Common myeloid progenitor, CD34-positive (primary cell): ENCODE results near the gene CAAP1. TPM values are rescaled to one million over a fixed set of nuclear protein-coding genes. Genes with fewer than 3 reads are reported as not detected.
A peak's percentile ranks its signal among the peaks of the same experiment; 100 is the strongest.

Experiments
- CTCF ChIA-PET: fragments of 350-600 bp; sonication (Branson Sonifier 250); formaldehyde crosslinking; loops from one replicate; lab custom pipeline; 2021; ENCODE audit warnings: antibody characterized with exemption; lab: Charles Lee
- POLR2A ChIA-PET: fragments of 350-600 bp; sonication (Branson Sonifier 250); formaldehyde crosslinking; loops from one replicate; lab custom pipeline; 2021; ENCODE audit warnings: antibody characterized with exemption; lab: Charles Lee
- DNase-seq, 3 donors: peaks; one replicate each; pipeline versions ENCODE4 v3.0.0 to v3.0.0-alpha.2; 2013
- H3K27ac ChIP-seq, 2 experiments: 1 replicate in 1 of 2; 2 replicates in 1 of 2; pipeline ENCODE4 v1.7.0; 2013; ENCODE audit warnings: inconsistent platforms in 2 of 2, low read length in 2 of 2, mild to moderate bottlenecking in 2 of 2, low read depth in 1 of 2, moderate library complexity in 1 of 2; ENCODE audit not compliant: severe bottlenecking in 2 of 2, insufficient read depth in 1 of 2, poor library complexity in 1 of 2
- H3K27me3 ChIP-seq, 5 experiments: replicated peaks in 2 of 5; 1 replicate in 3 of 5; 2 replicates in 2 of 5; pipeline versions ENCODE4 v1.6.1 to v1.7.0; 2013; ENCODE audit warnings: low read length in 4 of 5, mild to moderate bottlenecking in 2 of 5, moderate library complexity in 2 of 5, inconsistent platforms in 1 of 5; ENCODE audit not compliant: insufficient read depth in 5 of 5, control insufficient read depth in 4 of 5
- H3K36me3 ChIP-seq, 4 experiments: 1 replicate in 2 of 4; 2 replicates in 2 of 4; pipeline versions ENCODE4 v1.6.1 to v1.7.0; 2013; ENCODE audit warnings: low read length in 3 of 4, control low read depth in 1 of 4, mild to moderate bottlenecking in 1 of 4; ENCODE audit not compliant: control insufficient read depth in 4 of 4, insufficient read depth in 4 of 4
- H3K4me1 ChIP-seq, 4 experiments: 1 replicate in 3 of 4; 2 replicates in 1 of 4; pipeline versions ENCODE4 v1.6.1 to v1.7.1; 2013; ENCODE audit warnings: low read length in 3 of 4, mild to moderate bottlenecking in 3 of 4, control low read depth in 1 of 4, inconsistent platforms in 1 of 4, moderate library complexity in 1 of 4; ENCODE audit not compliant: control insufficient read depth in 4 of 4, insufficient read depth in 4 of 4; ENCODE audit errors: control extremely low read depth in 1 of 4
- H3K4me3 ChIP-seq, 7 experiments: 1 replicate in 4 of 7; 2 replicates in 3 of 7; pipeline versions ENCODE4 v1.5.1 to v1.7.0; 2013; ENCODE audit warnings: mild to moderate bottlenecking in 7 of 7, low read length in 6 of 7, moderate library complexity in 6 of 7, inconsistent platforms in 2 of 7, low read depth in 2 of 7, control low read depth in 1 of 7; ENCODE audit not compliant: insufficient read depth in 4 of 7, control insufficient read depth in 1 of 7; ENCODE audit errors: extremely low read depth in 1 of 7
- H3K9me3 ChIP-seq, 5 experiments: 1 replicate in 4 of 5; 2 replicates in 1 of 5; pipeline versions ENCODE4 v1.6.1 to v1.7.1; 2013; ENCODE audit warnings: low read length in 4 of 5, mild to moderate bottlenecking in 2 of 5, inconsistent platforms in 1 of 5, low read depth in 1 of 5, moderate library complexity in 1 of 5; ENCODE audit not compliant: control insufficient read depth in 4 of 5, insufficient read depth in 2 of 5; ENCODE audit errors: control extremely low read depth in 1 of 5
- WGBS: methylation state at CpG from one replicate; pipeline ENCODE4 v1.1.5; 2013; ENCODE audit not compliant: insufficient coverage; 5-methylcytosine and 5-hydroxymethylcytosine counted together
- polyA plus RNA-seq: library from polyadenylated mRNA; unstranded; fragments of 120-200 nt; gene quantifications from one replicate; pipeline ENCODE4 v1.2.1, GENCODE V29; 2013

Gene CAAP1, protein sequence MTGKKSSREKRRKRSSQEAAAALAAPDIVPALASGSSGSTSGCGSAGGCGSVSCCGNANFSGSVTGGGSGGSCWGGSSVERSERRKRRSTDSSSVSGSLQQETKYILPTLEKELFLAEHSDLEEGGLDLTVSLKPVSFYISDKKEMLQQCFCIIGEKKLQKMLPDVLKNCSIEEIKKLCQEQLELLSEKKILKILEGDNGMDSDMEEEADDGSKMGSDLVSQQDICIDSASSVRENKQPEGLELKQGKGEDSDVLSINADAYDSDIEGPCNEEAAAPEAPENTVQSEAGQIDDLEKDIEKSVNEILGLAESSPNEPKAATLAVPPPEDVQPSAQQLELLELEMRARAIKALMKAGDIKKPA
- 23.7 TPM for polyA plus RNA-seq

DNA sequence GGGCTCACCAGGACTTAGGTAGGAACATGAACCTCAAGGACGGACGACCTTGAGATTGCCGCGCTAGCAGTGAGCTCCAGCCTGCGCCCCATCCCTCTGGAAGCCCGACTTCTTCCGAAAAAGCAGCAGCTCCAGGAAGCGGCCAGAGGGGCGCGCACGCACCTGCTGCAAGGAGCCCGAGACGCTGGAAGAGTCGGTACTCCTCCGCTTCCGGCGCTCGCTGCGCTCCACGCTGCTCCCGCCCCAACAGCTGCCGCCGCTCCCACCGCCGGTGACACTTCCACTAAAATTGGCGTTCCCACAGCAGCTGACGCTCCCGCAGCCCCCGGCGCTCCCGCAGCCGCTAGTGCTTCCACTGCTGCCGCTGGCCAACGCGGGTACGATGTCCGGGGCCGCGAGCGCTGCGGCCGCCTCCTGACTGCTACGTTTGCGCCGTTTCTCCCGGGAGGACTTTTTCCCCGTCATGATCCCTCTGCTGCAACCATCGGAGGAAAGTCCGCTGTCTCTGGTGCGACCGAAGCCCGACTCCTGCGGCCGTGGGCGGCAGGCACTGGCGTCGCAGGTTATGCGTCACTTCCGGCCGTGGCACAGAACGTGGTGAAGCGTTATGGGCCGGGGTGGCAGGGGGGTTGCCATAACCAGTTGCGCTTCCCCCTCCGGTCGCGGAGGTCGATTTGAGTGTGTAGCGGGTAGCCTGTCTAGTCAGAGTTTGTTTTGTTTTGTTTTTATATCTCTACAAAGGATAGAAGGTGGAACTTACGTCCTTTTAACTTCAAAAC is at the start of gene CAAP1:
TSS of gene CAAP1 (minus strand) at position 552 of the 779 bp plus-strand sequence. CDS start at position 465, 87 bp downstream.
- Histone ChIP-seq H3K27ac (peak within 1 kb of the TSS; percentile 90 to 95), H3K36me3 (no peaks in the 10 kb centered on the region), H3K27me3 (no peaks in the 10 kb centered on the region), H3K4me3 (peak within 1 kb of the TSS; percentile 89 to 100 (median 99)), H3K4me1 (peaks cover 5 to 32% (median 18%) of the 10 kb centered on the region in 4 experiments), H3K9me3 (peaks cover 0 to 6% (median 2%) of the 10 kb centered on the region in 5 experiments)
- ChIA-PET CTCF (interaction anchor here (0.5 to 1.7 kb wide), 7 partner anchors 30 to 707 kb away, joined by 3 to 5 read pairs (median 3); partner anchors contain the start of gene IFT74), POLR2A (interaction anchor here (1.1 to 1.3 kb wide), 2 partner anchors 55 to 64 kb away, joined by 3 to 4 read pairs; partner anchors contain the start of genes IFT74 and PLAA)
- peak; percentile 96 to 98 (median 97) for DNase-seq
- WGBS = 0% methylated on average over 45 of the region's 70 CpGs

DNA sequence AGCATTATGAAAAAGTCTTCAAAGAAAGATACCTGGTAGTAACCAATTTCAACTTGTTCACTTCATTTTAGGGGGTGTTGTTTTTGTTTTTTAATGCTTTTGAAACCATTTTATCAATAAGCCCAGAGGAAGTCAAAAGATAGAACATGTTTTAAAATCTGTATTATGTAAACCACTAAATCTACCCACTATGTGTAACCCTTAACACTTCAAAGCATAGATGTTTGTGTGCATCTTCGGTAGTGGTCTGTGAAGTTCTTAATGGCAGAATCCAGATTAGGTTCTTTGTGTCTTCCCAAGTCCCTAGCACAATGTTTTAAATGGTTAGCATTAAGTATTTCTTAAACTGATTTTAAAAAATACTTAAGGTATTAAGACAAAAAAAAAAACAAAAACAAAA is 48.2 kb upstream of the CAAP1 start:
- POLR2A ChIA-PET = no interaction called here
- CTCF ChIA-PET = no interaction called here
- Histone ChIP-seq H3K9me3 (peaks cover 0 to 7% (median 2%) of the 10 kb centered on the region in 5 experiments), H3K27ac (no peak overlapping the region), H3K4me3 (no peak overlapping the region), H3K4me1 (peaks cover 3 to 9% (median 6%) of the 10 kb centered on the region in 4 experiments), H3K36me3 (peaks cover 0 to 7% (median 4%) of the 10 kb centered on the region in 4 experiments), H3K27me3 (no peaks in the 10 kb centered on the region)
- whole genome bisulfite sequencing = no CpG with 5 or more reads among the region's 1 CpG
- DNase-seq = no peak

DNA sequence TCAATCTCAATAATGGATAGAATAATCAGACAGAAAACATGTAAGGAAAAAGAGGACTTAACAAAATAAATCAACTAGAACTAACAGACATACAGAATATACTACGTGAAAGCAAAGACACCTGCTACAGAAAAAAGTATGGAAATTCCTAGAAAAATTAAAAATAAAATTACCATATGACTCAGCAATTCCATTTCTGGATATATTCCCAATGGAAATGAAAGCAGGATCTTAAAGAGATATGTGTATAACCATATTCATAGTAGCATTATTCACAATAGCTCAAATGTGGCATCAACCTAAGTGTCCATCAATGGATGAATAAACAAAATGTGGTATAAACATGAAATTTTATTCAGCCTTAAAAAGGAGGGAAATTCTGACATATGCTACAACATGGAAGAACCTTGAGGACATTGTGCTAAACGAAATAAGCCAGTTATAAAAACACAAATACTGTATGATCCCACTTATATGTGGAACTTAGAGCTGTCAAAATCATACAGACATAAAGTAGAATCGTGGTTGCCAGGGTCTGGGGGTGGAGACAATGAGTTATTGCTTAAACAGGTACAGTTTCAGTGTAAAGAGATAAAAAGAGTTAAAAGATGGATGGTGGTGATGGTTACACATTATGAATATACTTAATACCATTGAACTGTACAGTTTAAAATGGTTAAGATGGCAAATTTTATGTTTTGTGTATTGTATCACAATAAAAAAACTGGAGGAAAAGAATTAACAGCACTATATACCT is 47.5 kb upstream of the CAAP1 start:
- ChIA-PET CTCF (no interaction called here), POLR2A (no interaction called here)
- no peak overlapping the region for H3K4me3 ChIP-seq
- DNase-seq = no peak
- peaks cover 0 to 7% (median 2%) of the 10 kb centered on the region in 5 experiments for H3K9me3 ChIP-seq
- peaks cover 0 to 2% (median under 1%) of the 10 kb centered on the region in 4 experiments for H3K4me1 ChIP-seq
- H3K27ac ChIP-seq = no peak overlapping the region
- H3K27me3 ChIP-seq = no peaks in the 10 kb centered on the region
- no CpG with 5 or more reads among the region's 3 CpGs for WGBS
- H3K36me3 ChIP-seq = peaks cover 0 to 7% (median 4%) of the 10 kb centered on the region in 4 experiments

DNA sequence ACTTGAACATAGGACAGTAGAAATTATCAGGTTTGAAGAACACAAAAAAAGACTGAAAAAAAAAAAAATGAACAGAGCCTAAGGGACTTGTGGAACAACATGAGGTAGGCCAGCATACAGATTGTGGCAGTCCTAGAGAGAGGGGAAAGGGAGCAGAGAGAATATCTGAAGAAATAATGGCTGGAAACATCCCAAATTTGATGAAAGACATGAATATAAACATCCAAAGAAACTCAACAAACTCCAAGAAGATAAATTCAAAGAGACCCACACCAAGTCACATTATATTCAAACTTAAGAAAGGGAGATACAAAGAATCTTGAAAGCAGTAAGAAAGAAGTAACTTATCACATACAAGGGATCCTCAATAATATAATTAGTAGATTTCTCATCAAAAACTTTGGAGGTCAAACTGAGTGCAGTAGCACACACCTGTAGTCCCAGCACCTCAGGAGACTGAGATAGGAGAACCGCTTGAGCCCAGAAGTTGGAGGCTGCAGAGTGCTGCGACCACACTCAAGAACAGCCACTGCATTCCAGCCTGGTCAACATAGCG is 45.3 kb upstream of the CAAP1 start:
- Histone ChIP-seq H3K9me3 (peaks cover 0 to 7% (median 2%) of the 10 kb centered on the region in 5 experiments), H3K36me3 (peaks cover 0 to 7% (median 2%) of the 10 kb centered on the region in 4 experiments), H3K27me3 (no peaks in the 10 kb centered on the region), H3K4me1 (no peaks in the 10 kb centered on the region), H3K4me3 (no peak overlapping the region), H3K27ac (no peak overlapping the region)
- CTCF ChIA-PET = no interaction called here
- POLR2A ChIA-PET = no interaction called here
- WGBS = 94% methylated on average over 2 of the region's 3 CpGs
- DNase-seq = no peak

DNA sequence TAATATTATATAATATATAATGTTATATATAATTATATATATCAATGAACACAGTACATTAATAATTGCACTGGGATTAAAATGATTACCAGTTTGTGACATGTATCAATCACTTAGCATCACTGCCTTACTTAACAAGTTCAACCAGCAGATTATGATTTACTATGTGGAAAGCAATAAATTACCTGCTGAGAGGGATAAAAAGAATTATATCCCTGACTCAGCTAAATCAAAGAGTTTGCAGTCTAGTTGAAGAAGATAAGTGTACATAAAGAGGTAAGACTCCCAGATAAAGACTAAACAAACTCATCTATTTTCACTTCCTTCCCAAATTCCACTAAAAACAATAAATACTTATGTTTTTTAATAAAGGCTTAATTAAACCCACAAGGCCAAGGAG is 43.2 kb upstream of the CAAP1 start:
- Histone ChIP-seq H3K4me3 (no peak overlapping the region), H3K36me3 (peaks cover 0 to 7% (median 4%) of the 10 kb centered on the region in 4 experiments), H3K9me3 (peaks cover 0 to 7% (median 2%) of the 10 kb centered on the region in 5 experiments), H3K27me3 (no peaks in the 10 kb centered on the region), H3K4me1 (no peaks in the 10 kb centered on the region), H3K27ac (no peak overlapping the region)
- DNase-seq = no peak
- POLR2A ChIA-PET = no interaction called here
- CTCF ChIA-PET = interaction anchor here (1.4 kb wide), 1 partner anchor 11 kb away, joined by 3 read pairs; no protein-coding TSS in a partner anchor

DNA sequence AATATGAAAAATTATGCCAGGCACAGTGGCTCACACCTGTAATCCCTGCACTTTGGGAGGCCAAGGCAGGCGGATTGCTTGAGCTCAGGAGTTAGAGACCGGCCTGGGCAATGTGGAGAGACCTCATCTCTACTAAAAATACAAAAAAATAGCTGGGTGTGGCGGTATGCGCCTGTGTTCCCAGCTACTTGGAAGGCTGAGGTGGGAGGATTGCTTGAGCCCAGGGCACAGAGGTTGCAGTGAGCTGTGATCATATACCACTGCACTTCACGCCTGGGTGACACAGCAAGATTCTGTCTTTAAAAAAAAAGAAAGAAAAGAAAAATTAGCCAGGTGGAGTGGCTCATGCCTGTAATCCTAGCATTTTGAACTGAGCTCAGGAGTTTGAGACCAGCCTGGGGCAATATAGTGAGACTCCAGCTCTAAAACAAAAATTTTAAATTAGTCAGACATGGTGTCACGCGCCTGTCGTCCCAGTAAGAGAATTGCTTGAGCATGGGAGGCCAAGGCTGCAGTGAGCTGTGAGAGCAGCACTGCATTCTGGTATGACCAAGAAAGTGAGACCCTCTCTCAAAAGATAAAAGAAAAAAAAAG is 36.4 kb upstream of the CAAP1 start:
- DNase-seq = no peak
- Histone ChIP-seq H3K36me3 (peaks cover 15 to 38% (median 26%) of the 10 kb centered on the region in 4 experiments), H3K27me3 (no peaks in the 10 kb centered on the region), H3K9me3 (no peaks in the 10 kb centered on the region), H3K4me1 (no peaks in the 10 kb centered on the region), H3K4me3 (no peak overlapping the region), H3K27ac (no peak overlapping the region)
- CTCF ChIA-PET = interaction anchor here (1.2 to 1.4 kb wide), 3 partner anchors 9 to 38 kb away, joined by 3 to 5 read pairs (median 5); partner anchors contain the start of gene IFT74
- 92% methylated on average over 5 of the region's 8 CpGs for WGBS
- POLR2A ChIA-PET = no interaction called here
